Measurements from ENCODE around the gene UBE2D2. TPM values are rescaled to one million over a fixed set of nuclear protein-coding genes. Genes with fewer than 3 reads are reported as not detected.

Gene UBE2D2
- total RNA-seq, 1 donor from 2014 or later = 152 TPM

DNA sequence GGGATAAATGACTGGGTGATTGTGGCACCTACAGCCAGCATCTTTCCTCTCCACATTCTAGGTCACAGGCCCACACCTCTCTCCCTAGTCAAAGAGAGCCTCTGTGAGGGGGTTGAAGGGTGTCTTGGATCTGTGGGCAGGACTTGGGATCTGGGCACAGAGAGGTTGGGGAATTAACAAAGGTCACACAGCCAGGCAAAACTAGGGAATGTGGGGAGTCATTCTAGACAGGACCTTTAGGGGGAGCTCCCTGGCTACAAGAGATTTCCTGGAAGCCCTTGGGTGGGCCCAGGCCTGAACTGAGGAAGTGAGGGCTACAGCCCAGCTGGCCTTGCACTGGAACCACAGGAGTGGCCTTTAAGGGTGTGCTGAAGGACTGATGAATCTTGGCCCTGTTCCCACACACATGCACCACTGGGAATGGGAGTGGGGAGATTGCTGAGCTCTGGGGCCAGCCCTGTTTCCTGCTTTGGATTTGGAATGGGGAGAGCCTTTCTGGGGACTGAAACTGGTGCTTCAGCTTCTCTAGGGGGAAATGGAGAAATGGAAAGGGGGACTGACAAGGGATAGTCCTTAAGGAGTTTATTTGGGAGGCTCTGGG lies 74.6 kb downstream of the UBE2D2 start:
- ATAC-seq (ENCODE audit: low read depth) (peak; percentile 17), DNase-seq (peak; percentile 44)
- Mint-ChIP-seq H3K4me3 (peak overlapping the region; percentile 79), H3K9me3 (no peaks in the 10 kb centered on the region), H3K4me1 (peaks cover 74% of the 10 kb centered on the region), H3K27me3 (no peaks in the 10 kb centered on the region), H3K36me3 (ENCODE audit: low read depth) (peaks cover 3% of the 10 kb centered on the region), H3K27ac (peak overlapping the region; percentile 97)
- CTCF ChIA-PET = interaction anchor here (0.8 to 9.1 kb wide), 23 partner anchors 8 to 215 kb away, joined by 3 to 325 read pairs (median 6); partner anchors contain the start of gene CXXC5
- POLR2A ChIA-PET = interaction anchor here (0.8 to 9.3 kb wide), 19 partner anchors 14 to 229 kb away, joined by 3 to 772 read pairs (median 6); partner anchors contain the start of genes CXXC5, STING1 and UBE2D2
- TF ChIP-seq, protein P1, sequence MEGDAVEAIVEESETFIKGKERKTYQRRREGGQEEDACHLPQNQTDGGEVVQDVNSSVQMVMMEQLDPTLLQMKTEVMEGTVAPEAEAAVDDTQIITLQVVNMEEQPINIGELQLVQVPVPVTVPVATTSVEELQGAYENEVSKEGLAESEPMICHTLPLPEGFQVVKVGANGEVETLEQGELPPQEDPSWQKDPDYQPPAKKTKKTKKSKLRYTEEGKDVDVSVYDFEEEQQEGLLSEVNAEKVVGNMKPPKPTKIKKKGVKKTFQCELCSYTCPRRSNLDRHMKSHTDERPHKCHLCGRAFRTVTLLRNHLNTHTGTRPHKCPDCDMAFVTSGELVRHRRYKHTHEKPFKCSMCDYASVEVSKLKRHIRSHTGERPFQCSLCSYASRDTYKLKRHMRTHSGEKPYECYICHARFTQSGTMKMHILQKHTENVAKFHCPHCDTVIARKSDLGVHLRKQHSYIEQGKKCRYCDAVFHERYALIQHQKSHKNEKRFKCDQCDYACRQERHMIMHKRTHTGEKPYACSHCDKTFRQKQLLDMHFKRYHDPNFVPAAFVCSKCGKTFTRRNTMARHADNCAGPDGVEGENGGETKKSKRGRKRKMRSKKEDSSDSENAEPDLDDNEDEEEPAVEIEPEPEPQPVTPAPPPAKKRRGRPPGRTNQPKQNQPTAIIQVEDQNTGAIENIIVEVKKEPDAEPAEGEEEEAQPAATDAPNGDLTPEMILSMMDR (IDR thresholded peaks at IDR 0.05) = peak; percentile 21
- intact Hi-C loops (cut with micrococcal nuclease) = loop anchor here (1.0 kb wide), 4 partner anchors 26 to 112 kb away; no protein-coding TSS in a partner anchor

- Mint-ChIP-seq H3K9me3 (no peaks in the 10 kb centered on the region), H3K36me3 (ENCODE audit: low read depth) (peaks cover 3% of the 10 kb centered on the region), H3K4me3 (peak overlapping the region; percentile 79), H3K27ac (peak overlapping the region; percentile 97), H3K4me1 (peaks cover 76% of the 10 kb centered on the region), H3K27me3 (no peaks in the 10 kb centered on the region)
- TF ChIP-seq, protein P1 (IDR thresholded peaks at IDR 0.05) = no peak
- CTCF ChIA-PET = interaction anchor here (0.8 to 9.1 kb wide), 22 partner anchors 9 to 216 kb away, joined by 3 to 325 read pairs (median 6); partner anchors contain the start of genes CXXC5 and DNAJC18
- POLR2A ChIA-PET = interaction anchor here (0.8 to 9.3 kb wide), 20 partner anchors 14 to 230 kb away, joined by 3 to 772 read pairs (median 6); partner anchors contain the start of genes CXXC5, STING1 and UBE2D2
- intact Hi-C loops (cut with micrococcal nuclease) = loop anchor here (1.0 kb wide), 4 partner anchors 25 to 111 kb away; no protein-coding TSS in a partner anchor
- peak; percentile 72 for DNase-seq
- peak; percentile 79 for ATAC-seq (ENCODE audit: low read depth)
These were observed 75.2 kb downstream of the UBE2D2 start for GRCh38 chr5:139636207-139636792.

GRCh38 chr5:139636975-139637408 lies 75.9 kb downstream of the UBE2D2 start:
- ChIA-PET POLR2A (interaction anchor here (1.1 to 9.3 kb wide), 14 partner anchors 13 to 198 kb away, joined by 3 to 772 read pairs (median 18); partner anchors contain the start of genes CXXC5, DNAJC18, STING1 and UBE2D2), CTCF (interaction anchor here (1.0 to 9.1 kb wide), 8 partner anchors 14 to 198 kb away, joined by 3 to 325 read pairs (median 76); partner anchors contain the start of genes CXXC5 and DNAJC18)
- DNase-seq (no peak), ATAC-seq (ENCODE audit: low read depth) (peak; percentile 3)
- H3K9me3 Mint-ChIP-seq = no peaks in the 10 kb centered on the region
- TF ChIP-seq, protein P1 (IDR thresholded peaks at IDR 0.05) = no peak
- peak overlapping the region; percentile 97 for H3K27ac Mint-ChIP-seq
- peaks cover 3% of the 10 kb centered on the region for H3K36me3 Mint-ChIP-seq (ENCODE audit: low read depth)
- peaks cover 82% of the 10 kb centered on the region for H3K4me1 Mint-ChIP-seq
- intact Hi-C loops (cut with micrococcal nuclease) = loop anchor here (1.0 kb wide), 5 partner anchors 11 to 110 kb away; partner anchors contain the start of gene CXXC5
- H3K27me3 Mint-ChIP-seq = no peaks in the 10 kb centered on the region
- H3K4me3 Mint-ChIP-seq = peak overlapping the region; percentile 79

DNA sequence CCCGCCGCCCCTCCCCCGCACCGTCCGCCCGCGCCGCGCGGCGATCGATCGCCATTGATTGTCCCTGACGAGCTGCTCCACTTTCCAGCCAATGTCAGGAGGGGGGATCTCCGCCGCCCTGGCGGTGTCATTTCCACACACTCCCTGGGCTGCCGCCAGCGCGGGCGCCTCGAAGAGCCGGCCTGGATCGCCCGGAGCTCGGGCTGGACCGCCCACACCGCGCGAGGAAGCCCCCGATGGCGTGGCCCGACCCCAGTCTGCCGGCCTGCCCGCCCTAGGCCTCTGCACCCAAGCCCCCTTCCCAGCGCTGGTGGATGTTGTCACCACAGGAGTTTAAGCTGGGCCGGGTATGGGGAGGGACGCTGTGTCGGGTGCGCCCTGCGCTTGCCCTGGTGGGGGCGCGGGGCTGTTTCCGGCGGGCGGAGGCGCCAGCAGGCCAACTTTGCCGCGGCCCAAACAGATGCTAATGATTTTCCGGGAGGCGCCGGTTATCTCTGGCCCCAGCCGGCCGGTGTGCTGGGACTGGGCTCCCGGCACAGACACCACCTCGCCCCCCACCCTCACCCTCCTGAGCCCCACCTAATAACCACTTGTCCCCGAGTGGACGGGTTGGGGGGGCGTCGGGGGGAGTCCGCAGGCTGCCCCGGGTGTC lies 76.4 kb downstream of the UBE2D2 start:
- DNase-seq (peak; percentile 72), ATAC-seq (ENCODE audit: low read depth) (peak; percentile 27)
- CTCF ChIA-PET = interaction anchor here (1.0 to 9.1 kb wide), 9 partner anchors 14 to 131 kb away, joined by 3 to 325 read pairs (median 51); partner anchors contain the start of gene CXXC5
- intact Hi-C loops (cut with micrococcal nuclease) = loop anchor here (1.0 kb wide), 1 partner anchor 11 kb away; the partner anchor contains the start of gene CXXC5
- Mint-ChIP-seq H3K27ac (peak overlapping the region; percentile 97), H3K27me3 (no peaks in the 10 kb centered on the region), H3K4me1 (peaks cover 85% of the 10 kb centered on the region), H3K9me3 (no peaks in the 10 kb centered on the region), H3K36me3 (ENCODE audit: low read depth) (no peaks in the 10 kb centered on the region), H3K4me3 (peak overlapping the region; percentile 79)
- POLR2A ChIA-PET = interaction anchor here (0.6 to 9.3 kb wide), 15 partner anchors 13 to 198 kb away, joined by 3 to 772 read pairs (median 6); partner anchors contain the start of genes CXXC5, DNAJC18 and UBE2D2
- TF ChIP-seq, protein P1 (IDR thresholded peaks at IDR 0.05) = no peak

All from activated B cell treated with CpG ODN at 0.5 μM for 24 hours (primary cell).